ENCODE results near the gene TMEM202.
A peak's percentile ranks its signal among the peaks of the same experiment; 100 is the strongest.
"Not testable (repeated sequence)": the region's sequence is repeated elsewhere in the genome, so short reads cannot be mapped to it uniquely, and the experiment has no call there.

TMEM202 gene

DNA sequence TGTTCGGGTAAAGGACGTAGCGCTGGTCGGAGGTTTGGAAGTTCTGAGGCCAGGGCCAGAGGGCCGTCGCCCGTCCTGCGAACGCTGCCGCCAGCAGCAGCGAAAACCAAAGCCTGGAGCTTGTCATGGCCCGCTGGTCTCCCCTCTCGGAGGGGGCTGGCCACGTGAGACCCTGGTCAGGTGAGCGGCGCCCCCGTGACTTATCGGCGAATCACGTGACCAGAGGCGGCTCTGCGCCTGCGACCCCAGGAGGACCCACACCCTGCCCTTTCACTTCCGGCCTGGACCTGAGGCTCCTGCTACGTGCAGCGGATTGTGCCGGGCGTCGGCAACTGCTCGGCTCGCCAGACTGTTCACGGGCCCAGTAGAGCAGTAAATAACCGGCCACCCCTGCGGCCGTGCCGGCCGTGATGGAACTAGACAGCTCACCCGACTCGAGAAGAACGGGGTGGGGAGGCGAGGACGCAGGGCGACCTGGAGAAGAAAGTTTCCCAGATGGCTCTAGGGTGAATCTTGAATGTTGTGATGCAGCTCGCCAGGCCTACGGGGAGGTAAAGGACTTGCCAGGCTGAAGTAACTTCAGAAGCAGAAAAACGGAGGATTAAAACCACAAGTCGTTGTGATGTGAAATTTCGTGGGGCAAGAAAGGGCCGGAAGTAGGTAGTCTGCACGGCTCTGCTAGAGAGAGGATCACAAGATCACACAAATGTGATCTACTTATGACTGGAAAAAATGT, 22.1 kb upstream of the TMEM202 start, which contains the start of gene HEXA:
HEXA (minus strand) TSS at position 169 of the 736 bp plus-strand sequence; CDS start at position 127, 42 bp downstream.
- TF ChIP-seq ZNF70 (CRISPR knock-in tag; IDR thresholded peaks at IDR 0.05) (peak; percentile 51), PPARA (CRISPR knock-in tag; IDR thresholded peaks at IDR 0.05; ENCODE audit: borderline replicate concordance) (no peak), ARNTL (CRISPR knock-in tag; IDR thresholded peaks at IDR 0.05; ENCODE audit: borderline replicate concordance, low read depth) (0 out of 2 replicates have a peak, but pooled peaks have one; percentile 45), SNAI2 (CRISPR knock-in tag; IDR thresholded peaks at IDR 0.05) (no peak), ZNF8 (CRISPR knock-in tag; IDR thresholded peaks at IDR 0.05) (0 out of 2 replicates have a peak, but pooled peaks have one; percentile 7), OSR1 (CRISPR knock-in tag; IDR thresholded peaks at IDR 0.05) (0 out of 2 replicates have a peak, but pooled peaks have one; percentile 28), ZFP3 (CRISPR knock-in tag; IDR thresholded peaks at IDR 0.05) (peak; percentile 75; the same call in 1 of the 2 replicates), TOX (CRISPR knock-in tag; IDR thresholded peaks at IDR 0.05; ENCODE audit: borderline replicate concordance) (no peak), CSDC2 (CRISPR knock-in tag; IDR thresholded peaks at IDR 0.05) (peak; percentile 91)
- peak; percentile 92 for ATAC-seq

DNA sequence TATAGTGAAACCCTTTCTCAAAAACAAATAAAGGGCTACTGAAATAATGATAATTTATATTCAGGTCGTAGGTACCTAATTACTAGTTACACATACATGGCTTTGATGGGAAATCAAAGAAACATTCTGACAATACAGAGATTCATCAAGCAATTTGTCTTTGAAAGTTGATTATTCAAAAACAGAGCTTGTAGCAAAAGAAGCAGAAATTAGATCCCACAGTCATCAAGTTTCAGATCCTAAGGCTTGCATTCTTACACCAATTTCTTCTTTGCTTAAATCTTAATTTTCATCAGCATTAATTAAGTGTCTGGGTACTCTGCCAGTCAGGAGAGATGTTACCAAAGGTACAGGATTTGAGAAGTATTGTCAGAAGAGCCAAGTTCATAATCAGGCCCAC, 20.8 kb upstream of the TMEM202 start:
- ATAC-seq = no peak
- TF ChIP-seq ZFP3 (CRISPR knock-in tag; IDR thresholded peaks at IDR 0.05) (no peak), ZNF8 (CRISPR knock-in tag; IDR thresholded peaks at IDR 0.05) (no peak), ZFP30 (CRISPR knock-in tag; IDR thresholded peaks at IDR 0.05) (no peak), ZNF565 (CRISPR knock-in tag; conservative IDR thresholded peaks at IDR 0.05; ENCODE audit: low read depth) (no peak), TOX (CRISPR knock-in tag; IDR thresholded peaks at IDR 0.05; ENCODE audit: borderline replicate concordance) (no peak), BACH2 (CRISPR knock-in tag; IDR thresholded peaks at IDR 0.05; ENCODE audit: borderline replicate concordance) (no peak), ZC3H10 (CRISPR knock-in tag; IDR thresholded peaks at IDR 0.05) (no peak), CSDC2 (CRISPR knock-in tag; IDR thresholded peaks at IDR 0.05) (no peak), SNAI2 (CRISPR knock-in tag; IDR thresholded peaks at IDR 0.05) (no peak), OSR1 (CRISPR knock-in tag; IDR thresholded peaks at IDR 0.05) (no peak), ISL1 (CRISPR knock-in tag; IDR thresholded peaks at IDR 0.05) (no peak), ARNTL (CRISPR knock-in tag; IDR thresholded peaks at IDR 0.05; ENCODE audit: borderline replicate concordance, low read depth) (no peak), RARB (CRISPR knock-in tag; IDR thresholded peaks at IDR 0.05) (no peak)
- TF ChIP-seq, protein P1, sequence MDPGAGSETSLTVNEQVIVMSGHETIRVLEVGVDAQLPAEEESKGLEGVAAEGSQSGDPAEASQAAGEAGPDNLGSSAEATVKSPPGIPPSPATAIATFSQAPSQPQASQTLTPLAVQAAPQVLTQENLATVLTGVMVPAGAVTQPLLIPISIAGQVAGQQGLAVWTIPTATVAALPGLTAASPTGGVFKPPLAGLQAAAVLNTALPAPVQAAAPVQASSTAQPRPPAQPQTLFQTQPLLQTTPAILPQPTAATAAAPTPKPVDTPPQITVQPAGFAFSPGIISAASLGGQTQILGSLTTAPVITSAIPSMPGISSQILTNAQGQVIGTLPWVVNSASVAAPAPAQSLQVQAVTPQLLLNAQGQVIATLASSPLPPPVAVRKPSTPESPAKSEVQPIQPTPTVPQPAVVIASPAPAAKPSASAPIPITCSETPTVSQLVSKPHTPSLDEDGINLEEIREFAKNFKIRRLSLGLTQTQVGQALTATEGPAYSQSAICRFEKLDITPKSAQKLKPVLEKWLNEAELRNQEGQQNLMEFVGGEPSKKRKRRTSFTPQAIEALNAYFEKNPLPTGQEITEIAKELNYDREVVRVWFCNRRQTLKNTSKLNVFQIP (CRISPR knock-in tag; IDR thresholded peaks at IDR 0.05; ENCODE audit: borderline replicate concordance, low read depth) = no peak
- TF ChIP-seq, protein P2, sequence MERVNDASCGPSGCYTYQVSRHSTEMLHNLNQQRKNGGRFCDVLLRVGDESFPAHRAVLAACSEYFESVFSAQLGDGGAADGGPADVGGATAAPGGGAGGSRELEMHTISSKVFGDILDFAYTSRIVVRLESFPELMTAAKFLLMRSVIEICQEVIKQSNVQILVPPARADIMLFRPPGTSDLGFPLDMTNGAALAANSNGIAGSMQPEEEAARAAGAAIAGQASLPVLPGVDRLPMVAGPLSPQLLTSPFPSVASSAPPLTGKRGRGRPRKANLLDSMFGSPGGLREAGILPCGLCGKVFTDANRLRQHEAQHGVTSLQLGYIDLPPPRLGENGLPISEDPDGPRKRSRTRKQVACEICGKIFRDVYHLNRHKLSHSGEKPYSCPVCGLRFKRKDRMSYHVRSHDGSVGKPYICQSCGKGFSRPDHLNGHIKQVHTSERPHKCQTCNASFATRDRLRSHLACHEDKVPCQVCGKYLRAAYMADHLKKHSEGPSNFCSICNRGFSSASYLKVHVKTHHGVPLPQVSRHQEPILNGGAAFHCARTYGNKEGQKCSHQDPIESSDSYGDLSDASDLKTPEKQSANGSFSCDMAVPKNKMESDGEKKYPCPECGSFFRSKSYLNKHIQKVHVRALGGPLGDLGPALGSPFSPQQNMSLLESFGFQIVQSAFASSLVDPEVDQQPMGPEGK (CRISPR knock-in tag; IDR thresholded peaks at IDR 0.05; ENCODE audit: borderline replicate concordance) = no peak
- TF ChIP-seq, protein P3, sequence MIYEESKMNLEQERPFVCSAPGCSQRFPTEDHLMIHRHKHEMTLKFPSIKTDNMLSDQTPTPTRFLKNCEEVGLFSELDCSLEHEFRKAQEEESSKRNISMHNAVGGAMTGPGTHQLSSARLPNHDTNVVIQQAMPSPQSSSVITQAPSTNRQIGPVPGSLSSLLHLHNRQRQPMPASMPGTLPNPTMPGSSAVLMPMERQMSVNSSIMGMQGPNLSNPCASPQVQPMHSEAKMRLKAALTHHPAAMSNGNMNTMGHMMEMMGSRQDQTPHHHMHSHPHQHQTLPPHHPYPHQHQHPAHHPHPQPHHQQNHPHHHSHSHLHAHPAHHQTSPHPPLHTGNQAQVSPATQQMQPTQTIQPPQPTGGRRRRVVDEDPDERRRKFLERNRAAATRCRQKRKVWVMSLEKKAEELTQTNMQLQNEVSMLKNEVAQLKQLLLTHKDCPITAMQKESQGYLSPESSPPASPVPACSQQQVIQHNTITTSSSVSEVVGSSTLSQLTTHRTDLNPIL (CRISPR knock-in tag; IDR thresholded peaks at IDR 0.05; ENCODE audit: low read depth) = no peak

DNA sequence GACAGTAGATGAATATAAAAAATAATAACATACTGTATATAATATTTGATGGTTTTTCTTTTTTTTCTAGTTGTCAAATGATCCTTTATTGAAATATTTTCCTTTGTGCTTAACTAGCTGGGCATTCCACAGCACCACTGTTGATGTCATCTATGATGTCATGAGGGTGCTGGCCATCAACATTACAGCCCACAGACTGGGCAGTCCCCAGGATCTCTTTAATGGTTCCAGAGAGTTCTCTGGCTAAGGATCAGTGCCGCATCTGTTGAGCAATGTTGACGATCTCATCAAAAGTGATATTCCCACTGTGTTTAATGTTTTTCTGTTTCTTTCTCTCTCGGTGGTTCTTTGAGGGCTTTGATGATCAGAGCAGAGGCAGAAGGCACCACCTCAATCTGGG, 19.0 kb upstream of the TMEM202 start:
- not testable (repeated sequence) for ATAC-seq

DNA sequence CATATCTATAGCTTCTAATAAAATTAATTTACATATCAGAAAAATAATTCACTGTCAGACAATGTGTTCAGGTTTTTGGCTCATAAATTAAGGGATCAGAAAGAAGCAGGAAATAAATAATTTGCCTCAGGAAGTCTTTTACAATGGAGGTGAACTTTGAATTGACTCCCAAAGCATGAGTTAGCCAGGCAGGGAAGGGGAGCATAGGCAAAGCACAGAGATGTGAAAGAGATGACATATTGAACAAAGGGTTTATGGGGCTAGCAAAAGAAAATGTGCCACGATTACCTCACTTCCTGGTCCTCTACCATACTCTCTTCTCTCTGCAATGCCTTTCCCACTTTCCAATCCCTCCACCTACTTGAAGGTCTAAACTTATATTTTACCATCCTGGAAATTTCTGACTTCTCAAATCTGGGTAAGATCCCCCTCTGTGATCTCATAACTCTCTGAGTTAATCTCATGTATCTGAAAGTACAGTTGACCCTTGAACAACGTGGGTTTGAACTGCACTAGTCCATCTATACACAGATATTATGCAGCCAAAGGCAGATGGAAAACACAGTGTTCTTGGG, 18.2 kb upstream of the TMEM202 start:
- TF ChIP-seq ZFP30 (CRISPR knock-in tag; IDR thresholded peaks at IDR 0.05) (no peak), BACH2 (CRISPR knock-in tag; IDR thresholded peaks at IDR 0.05; ENCODE audit: borderline replicate concordance) (no peak), SNAI2 (CRISPR knock-in tag; IDR thresholded peaks at IDR 0.05) (no peak), ARNTL (CRISPR knock-in tag; IDR thresholded peaks at IDR 0.05; ENCODE audit: borderline replicate concordance, low read depth) (no peak), PPARA (CRISPR knock-in tag; IDR thresholded peaks at IDR 0.05; ENCODE audit: borderline replicate concordance) (no peak), ESRRG (CRISPR knock-in tag; IDR thresholded peaks at IDR 0.05) (no peak), TOX (CRISPR knock-in tag; IDR thresholded peaks at IDR 0.05; ENCODE audit: borderline replicate concordance) (no peak)
- TF ChIP-seq, protein P4, sequence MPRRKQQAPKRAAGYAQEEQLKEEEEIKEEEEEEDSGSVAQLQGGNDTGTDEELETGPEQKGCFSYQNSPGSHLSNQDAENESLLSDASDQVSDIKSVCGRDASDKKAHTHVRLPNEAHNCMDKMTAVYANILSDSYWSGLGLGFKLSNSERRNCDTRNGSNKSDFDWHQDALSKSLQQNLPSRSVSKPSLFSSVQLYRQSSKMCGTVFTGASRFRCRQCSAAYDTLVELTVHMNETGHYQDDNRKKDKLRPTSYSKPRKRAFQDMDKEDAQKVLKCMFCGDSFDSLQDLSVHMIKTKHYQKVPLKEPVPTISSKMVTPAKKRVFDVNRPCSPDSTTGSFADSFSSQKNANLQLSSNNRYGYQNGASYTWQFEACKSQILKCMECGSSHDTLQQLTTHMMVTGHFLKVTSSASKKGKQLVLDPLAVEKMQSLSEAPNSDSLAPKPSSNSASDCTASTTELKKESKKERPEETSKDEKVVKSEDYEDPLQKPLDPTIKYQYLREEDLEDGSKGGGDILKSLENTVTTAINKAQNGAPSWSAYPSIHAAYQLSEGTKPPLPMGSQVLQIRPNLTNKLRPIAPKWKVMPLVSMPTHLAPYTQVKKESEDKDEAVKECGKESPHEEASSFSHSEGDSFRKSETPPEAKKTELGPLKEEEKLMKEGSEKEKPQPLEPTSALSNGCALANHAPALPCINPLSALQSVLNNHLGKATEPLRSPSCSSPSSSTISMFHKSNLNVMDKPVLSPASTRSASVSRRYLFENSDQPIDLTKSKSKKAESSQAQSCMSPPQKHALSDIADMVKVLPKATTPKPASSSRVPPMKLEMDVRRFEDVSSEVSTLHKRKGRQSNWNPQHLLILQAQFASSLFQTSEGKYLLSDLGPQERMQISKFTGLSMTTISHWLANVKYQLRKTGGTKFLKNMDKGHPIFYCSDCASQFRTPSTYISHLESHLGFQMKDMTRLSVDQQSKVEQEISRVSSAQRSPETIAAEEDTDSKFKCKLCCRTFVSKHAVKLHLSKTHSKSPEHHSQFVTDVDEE (CRISPR knock-in tag; IDR thresholded peaks at IDR 0.05) = no peak
- no peak for ATAC-seq

Data from SK-N-SH treated with all-trans-retinoic acid at 6 μM for 48 hours (cell line).